CD14-positive monocyte (primary cell): Measurements from ENCODE around the gene WIPF1. TPM values are rescaled to one million over a fixed set of nuclear protein-coding genes. Genes with fewer than 3 reads are reported as not detected.

Experiments used
- DNase-seq, 3 donors: peaks; one replicate each; pipeline ENCODE4 v3.0.0-alpha.2; 2011 to 2022
- H2AFZ ChIP-seq: 2 replicates; pipeline ENCODE4 v1.6.0; 2012; ENCODE audit warnings: mild to moderate bottlenecking, low read depth, low read length, inconsistent platforms; ENCODE audit not compliant: insufficient read depth, poor library complexity, severe bottlenecking
- H3K27ac ChIP-seq, 2 donors: 1 replicate in 1 of 2; 2 replicates in 1 of 2; pipeline ENCODE4 v1.5.1; 2012 to 2013; ENCODE audit warnings: low read length in 2 of 2, control low read depth in 1 of 2, inconsistent platforms in 1 of 2, low read depth in 1 of 2, mild to moderate bottlenecking in 1 of 2
- H3K27me3 ChIP-seq, 2 donors: one replicate each; pipeline versions ENCODE4 v1.6.0 to v1.6.1; 2011 to 2013; ENCODE audit warnings: low read length in 2 of 2; ENCODE audit not compliant: control insufficient read depth in 2 of 2, insufficient read depth in 2 of 2
- H3K36me3 ChIP-seq, 2 donors: replicated peaks in 1 of 2; 1 replicate in 1 of 2; 2 replicates in 1 of 2; pipeline versions ENCODE4 v1.5.1 to v1.6.1; 2012 to 2013; ENCODE audit warnings: low read length in 2 of 2, control low read depth in 1 of 2, inconsistent platforms in 1 of 2, mild to moderate bottlenecking in 1 of 2; ENCODE audit not compliant: insufficient read depth in 2 of 2, control insufficient read depth in 1 of 2
- H3K4me1 ChIP-seq, 2 donors: 1 replicate in 1 of 2; 2 replicates in 1 of 2; pipeline versions ENCODE4 v1.5.1 to v1.6.1; 2012 to 2013; ENCODE audit warnings: low read length in 2 of 2, control low read depth in 1 of 2, inconsistent platforms in 1 of 2, mild to moderate bottlenecking in 1 of 2, moderate library complexity in 1 of 2; ENCODE audit not compliant: insufficient read depth in 2 of 2, control insufficient read depth in 1 of 2
- H3K4me2 ChIP-seq: replicated peaks from 2 replicates; pipeline ENCODE3; 2012; ENCODE audit warnings: low read length, moderate library complexity, mild to moderate bottlenecking; ENCODE audit not compliant: poor library complexity, severe bottlenecking; ENCODE audit errors: extremely low read depth
- H3K4me3 ChIP-seq, 3 experiments: fragments of 200-600 bp in 1 of 3; sonication (generic) in 1 of 3; replicated peaks in 1 of 3; 1 replicate in 2 of 3; 2 replicates in 1 of 3; pipeline ENCODE4 v1.5.1; 2011 to 2013; ENCODE audit warnings: low read length in 3 of 3, mild to moderate bottlenecking in 3 of 3, control low read depth in 2 of 3, low read depth in 2 of 3, inconsistent platforms in 1 of 3, moderate library complexity in 1 of 3
- H3K79me2 ChIP-seq: 2 replicates; pipeline ENCODE4 v1.6.0; 2012; ENCODE audit warnings: mild to moderate bottlenecking, control low read depth, inconsistent platforms, low read length, moderate library complexity; ENCODE audit not compliant: insufficient read depth
- H3K9ac ChIP-seq: 2 replicates; pipeline ENCODE4 v1.6.0; 2017; ENCODE audit warnings: low read length, mild to moderate bottlenecking; ENCODE audit not compliant: insufficient read depth, poor library complexity, severe bottlenecking
- H3K9me3 ChIP-seq, 2 donors: replicated peaks in 1 of 2; 1 replicate in 1 of 2; 2 replicates in 1 of 2; pipeline versions ENCODE4 v1.5.1 to v1.6.1; 2012 to 2013; ENCODE audit warnings: low read length in 2 of 2, control low read depth in 1 of 2; ENCODE audit not compliant: control insufficient read depth in 1 of 2, insufficient read depth in 1 of 2
- H4K20me1 ChIP-seq: 2 replicates; pipeline ENCODE4 v1.6.0; 2012; ENCODE audit warnings: mild to moderate bottlenecking, low read length, control low read depth, moderate library complexity; ENCODE audit not compliant: insufficient read depth
- H3K27ac Mint-ChIP-seq, 7 donors: one replicate each; pipeline ENCODE4 v1.8.0; 2020; ENCODE audit warnings: mild to moderate bottlenecking in 7 of 7, mixed read lengths in 7 of 7, moderate library complexity in 6 of 7, inconsistent platforms in 2 of 7
- H3K27me3 Mint-ChIP-seq, 3 donors: one replicate each; pipeline ENCODE4 v1.8.0; 2021 to 2022; ENCODE audit warnings: low read depth in 3 of 3, mild to moderate bottlenecking in 3 of 3, mixed read lengths in 3 of 3, moderate library complexity in 3 of 3, inconsistent platforms in 1 of 3
- H3K36me3 Mint-ChIP-seq, 2 donors: one replicate each; pipeline ENCODE4 v1.8.0; 2020; ENCODE audit warnings: mixed read lengths in 2 of 2, inconsistent platforms in 1 of 2, mild to moderate bottlenecking in 1 of 2
- H3K4me1 Mint-ChIP-seq: one replicate; pipeline ENCODE4 v1.8.0; 2020; ENCODE audit warnings: mild to moderate bottlenecking, mixed read lengths
- H3K4me3 Mint-ChIP-seq, 2 donors: one replicate each; pipeline ENCODE4 v1.8.0; 2020; ENCODE audit warnings: mild to moderate bottlenecking in 2 of 2, mixed read lengths in 2 of 2, moderate library complexity in 1 of 2
- H3K9me3 Mint-ChIP-seq, 7 donors: one replicate each; pipeline ENCODE4 v1.8.0; 2020 to 2022; ENCODE audit warnings: mixed read lengths in 7 of 7, mild to moderate bottlenecking in 6 of 7, moderate library complexity in 6 of 7, inconsistent platforms in 2 of 7
- WGBS: methylation state at CpG from one replicate; pipeline ENCODE4 v1.1.5; 2013; ENCODE audit warnings: missing lambda C conversion rate; ENCODE audit not compliant: insufficient coverage; 5-methylcytosine and 5-hydroxymethylcytosine counted together
- intact Hi-C, 2 donors: fragments of 100-400 bp; cut with micrococcal nuclease; formaldehyde crosslinking; loops; one replicate each; pipeline versions ENCODE4 v1.15.0 to v1.15.1; 2023
- polyA plus RNA-seq, 3 donors: library from polyadenylated mRNA; depleted of rRNA in 1 of 3; unstranded in 2 of 3; stranded (reverse) in 1 of 3; fragments of 300-500 nt in 2 of 3; fragments of >200 nt in 1 of 3; fragmentation: Illumina TruSeq in 2 of 3; gene quantifications; 1 replicate in 2 of 3; 2 replicates in 1 of 3; pipeline ENCODE4 v1.2.3, GENCODE V29; 2012 to 2021
- TF ChIP-seq, protein P1 (sequence below): fragments of 200-600 bp; IDR thresholded peaks from one replicate; pipeline ENCODE4 v1.8.0; 2022; ENCODE audit warnings: antibody characterized with exemption, mild to moderate bottlenecking

WIPF1 gene
- polyA plus RNA-seq, 3 donors, result 43.9 to 126 (median 74.3) TPM

DNA sequence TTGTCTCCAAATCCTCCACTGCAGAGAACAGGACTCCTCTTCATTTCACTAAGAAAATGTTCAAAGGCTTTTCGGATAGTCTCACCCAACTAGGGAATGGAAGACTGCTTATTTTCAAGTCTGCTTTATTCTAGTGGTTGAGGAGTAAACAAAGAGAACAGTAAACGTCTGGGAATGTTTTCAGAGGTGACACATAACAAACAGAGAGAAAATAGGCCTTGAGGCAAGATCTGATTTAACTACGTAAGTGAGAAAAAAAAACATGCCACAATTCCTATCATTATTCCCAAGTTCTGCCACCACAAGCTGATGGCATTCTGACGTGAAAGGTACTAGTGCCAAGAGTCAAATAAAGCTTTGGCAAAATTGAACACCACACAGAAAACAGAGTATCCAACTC lies 16.7 kb upstream of the WIPF1 start:
- Mint-ChIP-seq H3K27ac (peak overlapping the region in 2 of 7 donors; percentile 10 to 26), H3K4me3 (no peak overlapping the region), H3K36me3 (peaks cover 70 to 81% of the 10 kb centered on the region in 2 donors), H3K27me3 (peaks cover 0 to 1% (median 0%) of the 10 kb centered on the region in 3 donors), H3K9me3 (no peaks in the 10 kb centered on the region), H3K4me1 (peaks cover 60% of the 10 kb centered on the region)
- WGBS, result no CpG with 5 or more reads among the region's 4 CpGs
- TF ChIP-seq, protein P1, sequence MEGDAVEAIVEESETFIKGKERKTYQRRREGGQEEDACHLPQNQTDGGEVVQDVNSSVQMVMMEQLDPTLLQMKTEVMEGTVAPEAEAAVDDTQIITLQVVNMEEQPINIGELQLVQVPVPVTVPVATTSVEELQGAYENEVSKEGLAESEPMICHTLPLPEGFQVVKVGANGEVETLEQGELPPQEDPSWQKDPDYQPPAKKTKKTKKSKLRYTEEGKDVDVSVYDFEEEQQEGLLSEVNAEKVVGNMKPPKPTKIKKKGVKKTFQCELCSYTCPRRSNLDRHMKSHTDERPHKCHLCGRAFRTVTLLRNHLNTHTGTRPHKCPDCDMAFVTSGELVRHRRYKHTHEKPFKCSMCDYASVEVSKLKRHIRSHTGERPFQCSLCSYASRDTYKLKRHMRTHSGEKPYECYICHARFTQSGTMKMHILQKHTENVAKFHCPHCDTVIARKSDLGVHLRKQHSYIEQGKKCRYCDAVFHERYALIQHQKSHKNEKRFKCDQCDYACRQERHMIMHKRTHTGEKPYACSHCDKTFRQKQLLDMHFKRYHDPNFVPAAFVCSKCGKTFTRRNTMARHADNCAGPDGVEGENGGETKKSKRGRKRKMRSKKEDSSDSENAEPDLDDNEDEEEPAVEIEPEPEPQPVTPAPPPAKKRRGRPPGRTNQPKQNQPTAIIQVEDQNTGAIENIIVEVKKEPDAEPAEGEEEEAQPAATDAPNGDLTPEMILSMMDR, result no peak
- intact Hi-C loops, result no loop called here
- Histone ChIP-seq H3K9me3 (no peaks in the 10 kb centered on the region), H3K9ac (no peak overlapping the region), H3K27ac (peak overlapping the region in 1 of 2 donors; percentile 49), H3K27me3 (no peaks in the 10 kb centered on the region), H3K36me3 (peaks cover 52 to 93% of the 10 kb centered on the region in 2 donors), H3K4me2 (no peak overlapping the region), H3K4me3 (no peak overlapping the region), H3K79me2 (peaks cover 100% of the 10 kb centered on the region), H3K4me1 (peaks cover 25 to 38% of the 10 kb centered on the region in 2 donors), H4K20me1 (peaks cover 100% of the 10 kb centered on the region), H2AFZ (no peak overlapping the region)
- no peak for DNase-seq

DNA sequence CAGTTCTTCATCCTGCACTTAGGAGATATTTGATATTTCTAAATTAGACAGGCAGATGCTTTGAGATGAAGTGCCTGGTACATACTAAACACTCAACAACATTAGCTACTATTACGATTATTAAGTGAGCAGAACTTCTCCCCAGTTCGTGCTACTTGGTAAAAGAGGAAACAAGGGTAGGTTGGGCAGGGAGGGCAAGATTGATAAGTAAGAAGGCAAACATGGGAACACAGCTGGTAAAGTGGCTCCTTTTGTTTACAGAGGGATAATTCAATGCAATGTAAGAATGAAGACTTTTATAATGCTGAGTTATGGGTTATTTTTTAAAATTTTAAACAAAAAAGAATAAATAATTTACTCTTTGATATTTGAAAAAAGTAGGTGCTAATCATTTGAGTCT lies 15.9 kb upstream of the WIPF1 start:
- peaks cover 100% of the 10 kb centered on the region for H3K79me2 ChIP-seq
- peaks cover 22 to 36% of the 10 kb centered on the region in 2 donors for H3K4me1 ChIP-seq
- intact Hi-C loops, result no loop called here
- H3K9ac ChIP-seq, result no peak overlapping the region
- no CpG with 5 or more reads among the region's 2 CpGs for WGBS
- no peak for DNase-seq
- H3K9me3 ChIP-seq, result no peaks in the 10 kb centered on the region
- Mint-ChIP-seq H3K27me3 (peaks cover 0 to 1% (median 0%) of the 10 kb centered on the region in 3 donors), H3K36me3 (peaks cover 69 to 77% of the 10 kb centered on the region in 2 donors), H3K4me1 (peaks cover 55% of the 10 kb centered on the region), H3K4me3 (no peak overlapping the region), H3K9me3 (no peaks in the 10 kb centered on the region), H3K27ac (peak overlapping the region in 5 of 7 donors; percentile 12 to 74 (median 51))
- no peak overlapping the region for H3K4me2 ChIP-seq
- TF ChIP-seq, protein P1, result no peak
- H3K36me3 ChIP-seq, result peaks cover 53 to 93% of the 10 kb centered on the region in 2 donors
- peak overlapping the region in 1 of 2 donors; percentile 56 for H3K27ac ChIP-seq
- peaks cover 100% of the 10 kb centered on the region for H4K20me1 ChIP-seq
- no peak overlapping the region for H3K4me3 ChIP-seq
- H2AFZ ChIP-seq, result no peak overlapping the region
- H3K27me3 ChIP-seq, result no peaks in the 10 kb centered on the region
